RWPE2 (cell line): Measurements from ENCODE around the gene SBNO2.

Experiments
- ATAC-seq: fragments of 200-7000 bp; cut with Tn5 transposase; 3 replicates; pipeline ENCODE4 v1.9.1; 2021; ENCODE audit warnings: low read depth
- DNase-seq: peaks from one replicate; pipeline ENCODE4 v3.0.0-alpha.2; 2020; ENCODE audit warnings: low spot score
- H3K27ac ChIP-seq: fragments of 450-650 bp; 2 replicates; pipeline ENCODE4 v1.5.1; 2017; ENCODE audit warnings: mild to moderate bottlenecking; ENCODE audit not compliant: poor library complexity, severe bottlenecking
- H3K27me3 ChIP-seq: fragments of 250-450 bp; sonication (Bioruptor Pico); 2 replicates; pipeline ENCODE4 v1.5.1; 2021; ENCODE audit warnings: mild to moderate bottlenecking, moderate library complexity; ENCODE audit not compliant: insufficient read depth, poor library complexity, severe bottlenecking
- H3K36me3 ChIP-seq: fragments of 250-450 bp; sonication (Bioruptor Pico); 2 replicates; pipeline ENCODE4 v1.5.1; 2020; ENCODE audit warnings: low read depth, mild to moderate bottlenecking, moderate library complexity
- H3K4me1 ChIP-seq: fragments of 250-450 bp; sonication (Bioruptor Pico); 2 replicates; pipeline ENCODE4 v1.5.1; 2021; ENCODE audit warnings: mild to moderate bottlenecking, moderate library complexity; ENCODE audit not compliant: insufficient read depth, poor library complexity, severe bottlenecking
- H3K4me3 ChIP-seq: fragments of 250-450 bp; sonication (Bioruptor Pico); 2 replicates; pipeline ENCODE4 v1.5.1; 2021; ENCODE audit warnings: mild to moderate bottlenecking, moderate library complexity; ENCODE audit not compliant: severe bottlenecking
- H3K9me3 ChIP-seq: fragments of 250-450 bp; sonication (Bioruptor Pico); 2 replicates; pipeline ENCODE4 v1.5.1; 2021; ENCODE audit warnings: mild to moderate bottlenecking, moderate library complexity; ENCODE audit not compliant: severe bottlenecking
- CTCF ChIP-seq: fragments of 450-650 bp; IDR thresholded peaks from one replicate; pipeline ENCODE4 v1.5.1; 2017; ENCODE audit warnings: mild to moderate bottlenecking, moderate library complexity; ENCODE audit not compliant: poor library complexity, severe bottlenecking

SBNO2 gene

GRCh38 chr19:1146412-1146699 is 27.7 kb downstream of the SBNO2 start:
- Histone ChIP-seq H3K27ac (no peak overlapping the region), H3K36me3 (peaks cover 67% of the 10 kb centered on the region), H3K27me3 (no peaks in the 10 kb centered on the region), H3K4me1 (no peaks in the 10 kb centered on the region), H3K9me3 (no peaks in the 10 kb centered on the region), H3K4me3 (no peak overlapping the region)
- TF ChIP-seq CTCF, result no peak
- no peak for ATAC-seq
- DNase-seq, result no peak

GRCh38 chr19:1145635-1146411 is 28.2 kb downstream of the SBNO2 start:
- no peaks in the 10 kb centered on the region for H3K27me3 ChIP-seq
- TF ChIP-seq CTCF, result no peak
- H3K4me1 ChIP-seq, result no peaks in the 10 kb centered on the region
- H3K9me3 ChIP-seq, result no peaks in the 10 kb centered on the region
- H3K27ac ChIP-seq, result no peak overlapping the region
- no peak for DNase-seq
- no peak for ATAC-seq
- H3K36me3 ChIP-seq, result peaks cover 64% of the 10 kb centered on the region
- no peak overlapping the region for H3K4me3 ChIP-seq

- no peak overlapping the region for H3K27ac ChIP-seq
- no peak for ATAC-seq
- H3K36me3 ChIP-seq, result peaks cover 61% of the 10 kb centered on the region
- no peak for TF ChIP-seq CTCF
- H3K27me3 ChIP-seq, result no peaks in the 10 kb centered on the region
- no peak for DNase-seq
- H3K4me1 ChIP-seq, result no peaks in the 10 kb centered on the region
- no peaks in the 10 kb centered on the region for H3K9me3 ChIP-seq
- H3K4me3 ChIP-seq, result no peak overlapping the region
These were observed 29.3 kb downstream of the SBNO2 start for GRCh38 chr19:1144741-1145140.

GRCh38 chr19:1143828-1144399 is 30.2 kb downstream of the SBNO2 start:
- DNase-seq (no peak), ATAC-seq (no peak)
- no peak overlapping the region for H3K27ac ChIP-seq
- no peak overlapping the region for H3K4me3 ChIP-seq
- TF ChIP-seq CTCF, result no peak
- H3K4me1 ChIP-seq, result no peaks in the 10 kb centered on the region
- no peaks in the 10 kb centered on the region for H3K9me3 ChIP-seq
- H3K27me3 ChIP-seq, result no peaks in the 10 kb centered on the region
- H3K36me3 ChIP-seq, result peaks cover 58% of the 10 kb centered on the region

- Histone ChIP-seq H3K4me3 (no peak overlapping the region), H3K9me3 (no peaks in the 10 kb centered on the region), H3K27ac (no peak overlapping the region), H3K4me1 (no peaks in the 10 kb centered on the region), H3K36me3 (peaks cover 47% of the 10 kb centered on the region), H3K27me3 (no peaks in the 10 kb centered on the region)
- DNase-seq (no peak), ATAC-seq (0 out of 3 replicates have a peak, but pooled peaks have one; percentile 10)
- no peak for TF ChIP-seq CTCF
These were observed 32.1 kb downstream of the SBNO2 start for GRCh38 chr19:1141944-1142343.
